RWPE1 (cell line): Measurements from ENCODE around the gene TPO.
"Not testable (repeated sequence)": the region's sequence is repeated elsewhere in the genome, so short reads cannot be mapped to it uniquely, and the experiment has no call there.

Experiments
- CTCF ChIA-PET: fragments of 350-600 bp; sonication (Branson Sonifier 250); formaldehyde crosslinking; extraction: SDS; loops from one replicate; lab custom pipeline; 2021; lab: Yijun Ruan, JAX
- POLR2A ChIA-PET: fragments of 400-600 bp; formaldehyde crosslinking; extraction: SDS; loops from one replicate; lab custom pipeline; 2020; ENCODE audit warnings: antibody characterized with exemption; ENCODE audit not compliant: low non-redundant PET; lab: Yijun Ruan, JAX
- DNase-seq: peaks from one replicate; pipeline ENCODE4 v3.0.0; 2012; ENCODE audit warnings: low spot score
- H3K27ac ChIP-seq: fragments of 450-650 bp; 2 replicates; pipeline ENCODE4 v1.5.1; 2017
- TF ChIP-seq, protein P1 (sequence below): fragments of 450-650 bp; conservative IDR thresholded peaks from 2 replicates; pipeline ENCODE4 v1.5.1; 2017; ENCODE audit warnings: low read depth, mild to moderate bottlenecking

The TPO gene

DNA sequence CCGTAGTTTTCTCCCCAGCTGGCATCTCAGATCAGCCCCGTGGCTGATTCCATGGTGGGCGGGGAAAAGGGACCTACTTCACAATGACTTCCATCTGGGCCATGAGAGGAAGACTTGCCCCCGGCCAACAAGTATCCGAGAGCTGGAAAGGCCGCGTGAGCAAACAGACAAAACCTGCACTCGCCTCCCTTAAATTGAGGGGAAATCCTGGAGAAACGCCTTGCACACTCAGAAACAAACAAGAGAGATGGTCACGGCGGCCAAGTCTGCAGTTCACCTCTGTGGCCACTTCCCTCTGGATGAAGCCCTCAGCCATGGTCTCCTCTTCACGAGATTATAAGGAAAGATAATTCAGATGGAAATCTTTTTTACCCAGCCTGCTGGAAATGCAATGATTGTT lies 39.4 kb upstream of the TPO start:
- TF ChIP-seq, protein P1, sequence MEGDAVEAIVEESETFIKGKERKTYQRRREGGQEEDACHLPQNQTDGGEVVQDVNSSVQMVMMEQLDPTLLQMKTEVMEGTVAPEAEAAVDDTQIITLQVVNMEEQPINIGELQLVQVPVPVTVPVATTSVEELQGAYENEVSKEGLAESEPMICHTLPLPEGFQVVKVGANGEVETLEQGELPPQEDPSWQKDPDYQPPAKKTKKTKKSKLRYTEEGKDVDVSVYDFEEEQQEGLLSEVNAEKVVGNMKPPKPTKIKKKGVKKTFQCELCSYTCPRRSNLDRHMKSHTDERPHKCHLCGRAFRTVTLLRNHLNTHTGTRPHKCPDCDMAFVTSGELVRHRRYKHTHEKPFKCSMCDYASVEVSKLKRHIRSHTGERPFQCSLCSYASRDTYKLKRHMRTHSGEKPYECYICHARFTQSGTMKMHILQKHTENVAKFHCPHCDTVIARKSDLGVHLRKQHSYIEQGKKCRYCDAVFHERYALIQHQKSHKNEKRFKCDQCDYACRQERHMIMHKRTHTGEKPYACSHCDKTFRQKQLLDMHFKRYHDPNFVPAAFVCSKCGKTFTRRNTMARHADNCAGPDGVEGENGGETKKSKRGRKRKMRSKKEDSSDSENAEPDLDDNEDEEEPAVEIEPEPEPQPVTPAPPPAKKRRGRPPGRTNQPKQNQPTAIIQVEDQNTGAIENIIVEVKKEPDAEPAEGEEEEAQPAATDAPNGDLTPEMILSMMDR, result no peak
- ChIA-PET POLR2A (no interaction called here), CTCF (no interaction called here)
- DNase-seq, result no peak
- H3K27ac ChIP-seq, result no peak overlapping the region

DNA sequence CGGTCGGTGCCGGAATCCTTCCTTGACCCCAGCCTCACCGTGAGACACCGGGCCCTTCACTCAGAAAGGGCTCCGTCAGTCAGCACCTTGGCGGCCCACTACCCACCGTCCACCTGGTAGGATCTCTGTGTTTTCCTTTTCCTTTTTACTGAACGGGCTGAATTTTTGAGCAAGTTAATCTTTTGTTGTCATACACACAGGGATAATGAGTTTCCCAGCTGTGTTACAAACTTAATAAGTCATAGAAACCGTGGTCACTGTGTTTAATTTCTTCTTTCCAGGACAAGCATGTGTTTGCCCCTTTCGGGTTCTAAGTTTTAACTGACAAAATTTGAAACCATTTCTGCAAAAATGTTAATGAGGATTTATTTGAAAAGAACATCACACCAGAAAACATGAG lies 39.0 kb upstream of the TPO start:
- no peak for DNase-seq
- CTCF ChIA-PET, result no interaction called here
- TF ChIP-seq, protein P1, result no peak
- POLR2A ChIA-PET, result no interaction called here
- H3K27ac ChIP-seq, result no peak overlapping the region

DNA sequence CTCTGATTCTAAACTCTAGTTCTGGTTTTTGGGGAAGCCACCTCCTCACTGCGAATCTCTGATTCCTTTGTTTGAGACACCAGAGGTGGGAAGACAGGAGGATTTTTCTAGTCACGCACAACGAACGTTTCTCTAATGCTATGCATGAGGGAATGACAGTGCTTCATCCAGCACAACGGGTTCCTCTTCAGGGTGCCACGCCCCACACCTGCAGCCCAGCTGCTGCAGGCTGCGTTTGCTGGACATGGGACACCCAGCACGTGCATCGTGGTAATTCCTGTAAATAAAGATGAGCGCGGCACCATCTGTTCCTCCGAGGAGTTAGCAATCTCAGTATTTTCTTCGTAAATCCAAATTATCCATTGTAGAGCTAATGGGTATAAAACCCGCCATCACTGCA lies 37.5 kb upstream of the TPO start:
- ChIA-PET POLR2A (no interaction called here), CTCF (no interaction called here)
- TF ChIP-seq, protein P1, result no peak
- no peak for DNase-seq
- no peak overlapping the region for H3K27ac ChIP-seq

DNA sequence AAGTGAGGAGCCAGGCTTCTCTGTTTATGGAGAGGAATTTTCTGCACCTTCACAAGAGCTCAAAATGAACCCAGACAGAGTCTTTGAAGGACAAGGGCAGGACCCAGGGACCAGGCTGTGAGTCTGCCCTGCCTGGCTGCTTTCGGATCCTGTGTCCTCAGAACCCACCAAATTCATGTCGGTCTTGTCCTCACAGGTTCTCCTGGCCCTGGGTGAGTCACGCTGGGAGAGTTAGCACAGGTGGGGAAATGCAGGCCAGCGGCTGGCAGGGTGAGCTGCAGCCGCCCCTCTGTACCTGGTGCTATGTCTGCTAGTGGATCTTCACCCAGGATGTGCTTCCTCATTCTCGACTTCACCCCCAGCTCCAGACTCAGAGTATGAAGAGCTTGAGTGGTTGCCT lies 35.8 kb upstream of the TPO start:
- ChIA-PET POLR2A (no interaction called here), CTCF (interaction anchor here (0.7 kb wide), 1 partner anchor 10 kb away, joined by 3 read pairs; no protein-coding TSS in a partner anchor)
- no peak for DNase-seq
- no peak overlapping the region for H3K27ac ChIP-seq
- TF ChIP-seq, protein P1, result no peak

DNA sequence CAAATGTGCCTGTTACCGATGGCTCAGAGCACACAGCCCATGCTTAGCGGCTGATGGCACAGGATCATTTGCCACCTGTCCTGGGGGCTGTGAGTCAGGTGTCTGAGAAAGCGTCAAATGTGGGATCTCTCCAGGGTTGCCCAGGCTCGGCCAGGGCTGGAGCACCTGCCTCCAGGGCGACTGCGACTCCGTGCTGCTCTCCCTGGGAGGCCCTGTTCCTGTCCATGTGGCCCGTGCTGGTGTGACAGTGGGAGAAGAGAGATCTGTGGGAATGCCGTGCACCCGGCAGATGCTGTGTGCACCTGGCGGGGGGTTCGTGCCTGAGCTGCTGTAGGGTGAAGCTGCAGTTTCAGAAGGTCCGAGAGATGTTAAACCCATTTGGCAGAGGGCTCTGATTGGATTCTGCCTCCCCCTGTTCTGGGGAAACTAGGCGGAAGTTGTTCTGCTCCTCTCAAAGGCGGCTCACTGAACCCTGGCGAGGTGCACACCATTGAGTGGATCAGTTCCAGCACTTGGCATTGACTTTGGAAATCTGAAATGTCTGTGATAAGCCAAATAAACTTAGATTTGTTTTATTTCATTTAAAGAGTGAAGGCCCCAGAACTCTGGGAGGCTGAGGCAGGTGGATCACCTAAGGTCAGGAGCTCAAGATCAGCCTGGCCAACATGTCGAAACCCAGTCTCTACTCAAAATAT lies 34.7 kb upstream of the TPO start:
- POLR2A ChIA-PET, result no interaction called here
- H3K27ac ChIP-seq, result no peak overlapping the region
- no peak for DNase-seq
- TF ChIP-seq, protein P1, result no peak
- CTCF ChIA-PET, result no interaction called here

DNA sequence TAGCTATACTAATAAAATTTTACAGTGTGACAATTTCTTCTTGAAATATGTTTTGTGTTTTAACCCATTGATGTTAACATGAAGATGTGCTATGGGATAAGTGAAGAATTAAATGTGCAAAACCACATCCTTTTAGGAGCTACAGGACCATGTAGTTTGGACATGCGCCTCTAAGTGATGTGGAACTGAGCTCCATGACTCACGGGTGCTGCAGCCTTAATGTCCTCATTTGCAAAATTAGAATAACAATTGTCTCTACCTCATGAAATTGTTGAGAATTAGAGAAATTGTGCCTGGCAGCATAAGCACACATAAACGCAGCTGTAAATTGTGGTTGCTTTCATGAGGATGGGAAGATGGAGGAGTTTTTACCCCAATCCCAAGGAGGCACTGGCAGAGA lies 31.6 kb upstream of the TPO start:
- no peak for DNase-seq
- CTCF ChIA-PET, result interaction anchor here (0.6 kb wide), 1 partner anchor 966 kb away, joined by 3 read pairs; no protein-coding TSS in a partner anchor
- H3K27ac ChIP-seq, result no peak overlapping the region
- TF ChIP-seq, protein P1, result no peak
- POLR2A ChIA-PET, result no interaction called here

DNA sequence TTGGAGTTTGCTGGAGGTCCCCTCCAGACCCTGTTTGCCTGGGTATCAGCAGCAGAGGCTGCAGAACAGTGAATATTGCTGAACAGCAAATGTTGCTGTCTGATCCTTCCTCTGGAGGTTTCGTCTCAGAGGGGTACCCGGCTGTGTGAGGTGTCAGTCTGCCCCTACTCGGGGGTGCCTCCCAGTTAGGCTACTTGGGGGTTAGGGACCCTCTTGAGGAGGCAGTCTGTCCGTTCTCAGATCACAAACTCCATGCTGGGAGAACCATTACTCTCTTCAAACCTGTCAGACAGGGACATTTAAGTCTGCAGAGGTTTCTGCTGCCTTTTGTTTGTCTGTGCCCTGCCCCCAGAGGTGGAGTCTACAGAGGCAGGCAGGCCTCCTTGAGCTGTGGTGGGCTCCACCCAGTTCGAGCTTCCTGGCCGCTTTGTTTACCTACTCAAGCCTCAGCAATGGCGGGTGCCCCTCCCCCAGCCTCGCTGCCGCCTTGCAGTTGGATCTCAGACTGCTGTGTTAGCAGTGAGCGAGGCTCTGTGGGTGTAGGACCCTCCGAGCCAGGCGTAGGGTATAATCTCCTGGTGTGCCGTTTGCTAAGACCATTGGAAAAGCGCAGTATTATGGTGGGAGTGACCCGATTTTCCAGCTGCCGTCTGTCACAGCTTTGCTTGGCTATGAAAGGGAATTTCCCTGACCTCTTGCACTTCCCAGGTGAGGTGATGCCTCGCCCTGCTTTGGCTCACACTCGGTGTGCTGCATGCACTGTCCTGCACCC lies 25.1 kb upstream of the TPO start:
- H3K27ac ChIP-seq, CTCF ChIA-PET, DNase-seq, POLR2A ChIA-PET: not testable (repeated sequence)

DNA sequence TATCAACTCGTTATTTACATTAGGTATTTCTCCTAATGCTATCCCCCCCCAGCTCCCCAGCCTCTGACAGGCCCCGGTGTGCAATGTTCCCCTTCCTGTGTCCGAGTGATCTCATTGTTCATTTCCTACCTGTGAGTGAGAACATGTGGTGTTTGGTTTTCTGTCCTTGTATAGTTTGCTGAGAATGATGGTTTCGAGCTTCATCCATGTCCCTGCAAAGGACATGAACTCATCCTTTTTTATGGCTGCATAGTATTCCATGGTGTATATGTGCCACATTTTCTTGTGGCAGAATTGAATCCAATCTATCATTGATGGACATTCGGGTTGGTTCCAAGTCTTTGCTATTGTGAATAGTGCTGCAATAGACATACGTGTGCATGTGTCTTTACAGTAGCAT lies 23.1 kb upstream of the TPO start:
- H3K27ac ChIP-seq, POLR2A ChIA-PET, CTCF ChIA-PET, DNase-seq: not testable (repeated sequence)
